ENCODE measurements around the gene FBXL7. TPM values are rescaled to one million over a fixed set of nuclear protein-coding genes. Genes with fewer than 3 reads are reported as not detected.

The FBXL7 gene
- total and polyA plus RNA-seq, 2 experiments from 2014 or later = 4.5 to 15.2 TPM

GRCh38 chr5:15956622-15957021 lies 456.6 kb downstream of the FBXL7 start (continued):
- no peak for TF ChIP-seq ETS1 (IDR thresholded peaks at IDR 0.05)

GRCh38 chr5:15957124-15957523 lies 457.1 kb downstream of the FBXL7 start:
- Histone ChIP-seq H3K27me3 (ENCODE audit: insufficient read depth) (no peaks in the 10 kb centered on the region), H3K4me3 (no peak overlapping the region), H3K4me2 (no peak overlapping the region), H3K27ac (ENCODE audit: low read depth) (no peak overlapping the region), H3K4me1 (ENCODE audit: insufficient read depth) (no peaks in the 10 kb centered on the region), H3K9me2 (ENCODE audit: insufficient read depth) (no peaks in the 10 kb centered on the region), H4K20me1 (replicated peaks; ENCODE audit: insufficient read depth) (no peaks in the 10 kb centered on the region), H3K36me3 (ENCODE audit: insufficient read depth) (no peaks in the 10 kb centered on the region), H3K79me2 (replicated peaks; ENCODE audit: insufficient read depth) (no peaks in the 10 kb centered on the region), H2AFZ (no peak overlapping the region), H3F3A (replicated peaks; ENCODE audit: low read depth) (no peaks in the 10 kb centered on the region)
- no peak for DNase-seq (ENCODE audit: low spot score)
- Mint-ChIP-seq H3K27ac (no peak overlapping the region), H3K9me3 (no peaks in the 10 kb centered on the region), H3K4me1 (no peaks in the 10 kb centered on the region), H3K4me3 (no peak overlapping the region), H3K36me3 (ENCODE audit: low read depth) (no peaks in the 10 kb centered on the region), H3K27me3 (ENCODE audit: insufficient read depth, low read depth, poor library complexity) (no peaks in the 10 kb centered on the region)
- ATAC-seq = no peak
- TF ChIP-seq ZNF462 (CRISPR knock-in tag; IDR thresholded peaks at IDR 0.05) = no peak
- no peak for TF ChIP-seq CREB1 (CRISPR knock-in tag; IDR thresholded peaks at IDR 0.05; ENCODE audit: low read depth)
- TF ChIP-seq ZNF331 (CRISPR knock-in tag; IDR thresholded peaks at IDR 0.05; ENCODE audit: low read depth) = no peak
- TF ChIP-seq STAT1 (IDR thresholded peaks at IDR 0.05; ENCODE audit: unreplicated experiment) = no peak
- no peak for TF ChIP-seq ZNF114 (CRISPR knock-in tag; IDR thresholded peaks at IDR 0.05)
- no peak for TF ChIP-seq CTCF (conservative IDR thresholded peaks at IDR 0.05; ENCODE audit: low read depth in 2 of 2)
- TF ChIP-seq JUNB (IDR thresholded peaks at IDR 0.05; ENCODE audit: unreplicated experiment) = no peak
- no peak for TF ChIP-seq REST (IDR thresholded peaks at IDR 0.05; ENCODE audit: unreplicated experiment)
- no peak for TF ChIP-seq POLR2AphosphoS5 (IDR thresholded peaks at IDR 0.05; ENCODE audit: low read depth)
- no peak for TF ChIP-seq EZH2phosphoT487 (IDR thresholded peaks at IDR 0.05; ENCODE audit: unreplicated experiment)
- no peak for TF ChIP-seq NANOG (IDR thresholded peaks at IDR 0.05; ENCODE audit: borderline replicate concordance)
- no peak for TF ChIP-seq EZH2 (IDR thresholded peaks at IDR 0.05; ENCODE audit: low read depth, unreplicated experiment)
